ENCODE results near the gene NAA25.

DNA sequence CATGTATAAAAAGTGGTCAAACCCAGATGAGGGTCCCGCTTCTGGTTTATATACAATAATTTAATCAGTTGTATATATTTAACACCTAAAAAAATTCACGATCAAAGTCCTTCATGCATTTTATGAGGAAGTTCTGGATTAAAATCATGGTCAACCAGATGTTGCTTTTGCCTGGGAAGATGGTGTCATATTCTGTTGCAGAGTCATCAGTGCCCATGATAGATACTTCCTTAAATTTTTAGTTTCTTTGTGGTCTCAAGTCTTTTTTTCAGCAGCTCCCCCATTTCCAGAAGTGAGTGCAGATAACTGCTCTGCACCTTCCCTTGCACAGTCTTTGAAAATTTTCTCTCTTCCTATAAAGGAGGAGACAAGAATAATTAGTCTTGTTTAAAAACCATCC is 79.3 kb downstream of the NAA25 start:
- TF ChIP-seq POLR2AphosphoS5 (IDR thresholded peaks at IDR 0.05; ENCODE audit: low read depth, low read length) (no peak), FOXP2 (optimal IDR thresholded peaks at IDR 0.05; ENCODE audit: borderline replicate concordance, extremely low read depth, extremely low read length, insufficient read depth) (no peak)
